NOMO-1 (cell line): Measurements from ENCODE around the gene METRN.

Experiments
- DNase-seq, 2 experiments: peaks; one replicate each; lab custom pipeline; 2025; ENCODE audit not compliant: unreplicated experiment in 2 of 2; lab: John Stamatoyannopoulos, UW

Gene METRN

GRCh38 chr16:721765-722540 lies 7.0 kb downstream of the METRN start:
- no peak for DNase-seq

DNA sequence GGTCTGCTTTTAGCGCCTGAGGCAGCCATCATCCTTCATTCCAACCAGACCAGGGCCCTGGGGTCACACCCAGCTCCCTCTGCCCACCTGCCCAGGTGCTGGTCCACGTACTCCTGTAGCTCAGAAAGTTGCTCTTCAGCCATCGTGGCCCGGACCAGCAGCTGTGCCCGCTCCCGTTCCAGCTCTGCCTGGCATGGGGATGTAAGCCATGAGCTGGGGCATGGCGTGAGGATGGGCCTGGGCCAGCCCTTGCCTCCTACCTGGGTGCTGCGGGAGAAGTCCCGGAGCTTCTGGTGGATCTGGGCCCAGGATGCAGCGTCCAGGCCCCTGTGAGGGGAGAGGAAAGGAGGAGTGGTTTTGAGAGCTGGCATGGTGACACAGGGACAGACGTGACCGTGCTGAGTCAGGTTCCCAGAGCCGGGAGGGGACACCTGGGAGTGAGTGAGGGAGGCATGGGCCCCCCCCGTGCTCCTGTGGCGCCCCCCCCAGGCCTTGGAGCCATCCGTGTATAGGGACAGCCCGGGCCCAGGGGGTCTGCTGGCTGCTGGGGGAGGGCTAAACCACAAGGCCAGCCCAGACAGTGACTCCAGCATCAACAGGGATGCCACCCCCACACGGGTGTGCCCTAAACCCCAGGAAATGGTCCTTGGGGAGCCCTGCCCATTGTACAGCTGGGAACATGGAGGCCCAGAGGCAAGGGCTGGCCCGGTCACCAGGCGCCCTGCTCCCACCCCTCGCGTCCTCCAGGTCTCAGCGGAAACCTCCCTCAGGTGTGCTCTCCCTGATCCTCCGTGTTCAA lies 8.1 kb downstream of the METRN start:
- no peak for DNase-seq

DNA sequence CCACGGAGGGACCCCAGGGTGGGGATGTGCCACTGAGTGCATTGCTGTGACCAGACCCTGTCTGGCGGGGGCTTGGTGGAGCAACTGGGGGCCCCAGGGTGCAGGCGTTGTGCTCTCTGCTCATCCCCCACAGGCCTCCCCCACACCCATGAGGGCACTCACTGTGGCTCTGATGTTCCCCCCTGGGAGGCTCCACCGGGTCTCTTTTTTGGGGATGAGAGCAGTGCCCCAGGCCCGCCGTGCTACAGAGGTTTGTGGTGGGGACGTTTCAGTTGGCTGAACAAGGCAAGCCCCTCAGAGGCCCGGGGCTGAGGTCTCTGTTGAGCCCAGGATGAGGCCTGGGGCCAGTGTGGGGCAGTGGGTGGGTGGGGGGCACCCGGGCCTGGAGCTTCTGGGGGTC lies 8.8 kb downstream of the METRN start:
- DNase-seq = no peak

- no peak for DNase-seq
Observed at GRCh38 chr16:724188-725040, 9.5 kb downstream of the METRN start.

DNA sequence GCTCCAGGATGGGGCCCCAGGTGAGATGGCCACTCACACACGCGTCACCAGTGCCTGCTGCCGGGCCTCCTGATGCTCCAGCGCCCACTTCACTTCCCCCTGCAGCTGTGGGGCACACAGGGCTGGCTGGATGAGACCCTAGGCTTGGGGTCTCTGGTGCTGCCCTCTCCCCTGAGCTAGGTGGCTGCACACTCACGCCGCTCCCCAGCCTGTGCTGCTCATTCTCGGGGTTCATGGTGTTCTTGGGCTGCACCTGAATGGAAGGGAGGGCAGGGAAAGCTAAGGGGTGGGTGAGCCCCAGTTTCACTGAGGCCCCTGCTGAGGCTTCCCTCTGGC lies 10.1 kb downstream of the METRN start:
- DNase-seq = no peak

GRCh38 chr16:725463-726187 lies 10.7 kb downstream of the METRN start:
- no peak for DNase-seq

- DNase-seq = no peak
Observed at GRCh38 chr16:726188-726437, 11.2 kb downstream of the METRN start.

- peak in 1 of 2 experiments; percentile 60 for DNase-seq
Observed at GRCh38 chr16:726438-727290, 11.7 kb downstream of the METRN start, which contains the start of the genes CCDC78 and HAGHL. TSS of gene CCDC78 (minus strand) at chr16:726443. CDS start at chr16:726367, 76 bp downstream. TSS of gene HAGHL (plus strand) at chr16:727106. CDS start at chr16:727510, 404 bp downstream.

GRCh38 chr16:727291-727977 lies 12.5 kb downstream of the METRN start:
- DNase-seq = no peak

- DNase-seq = peak; percentile 35 to 58
Observed at GRCh38 chr16:728131-728889, 13.4 kb downstream of the METRN start.

- DNase-seq = no peak
Observed at GRCh38 chr16:728890-729744, 14.2 kb downstream of the METRN start.

DNA sequence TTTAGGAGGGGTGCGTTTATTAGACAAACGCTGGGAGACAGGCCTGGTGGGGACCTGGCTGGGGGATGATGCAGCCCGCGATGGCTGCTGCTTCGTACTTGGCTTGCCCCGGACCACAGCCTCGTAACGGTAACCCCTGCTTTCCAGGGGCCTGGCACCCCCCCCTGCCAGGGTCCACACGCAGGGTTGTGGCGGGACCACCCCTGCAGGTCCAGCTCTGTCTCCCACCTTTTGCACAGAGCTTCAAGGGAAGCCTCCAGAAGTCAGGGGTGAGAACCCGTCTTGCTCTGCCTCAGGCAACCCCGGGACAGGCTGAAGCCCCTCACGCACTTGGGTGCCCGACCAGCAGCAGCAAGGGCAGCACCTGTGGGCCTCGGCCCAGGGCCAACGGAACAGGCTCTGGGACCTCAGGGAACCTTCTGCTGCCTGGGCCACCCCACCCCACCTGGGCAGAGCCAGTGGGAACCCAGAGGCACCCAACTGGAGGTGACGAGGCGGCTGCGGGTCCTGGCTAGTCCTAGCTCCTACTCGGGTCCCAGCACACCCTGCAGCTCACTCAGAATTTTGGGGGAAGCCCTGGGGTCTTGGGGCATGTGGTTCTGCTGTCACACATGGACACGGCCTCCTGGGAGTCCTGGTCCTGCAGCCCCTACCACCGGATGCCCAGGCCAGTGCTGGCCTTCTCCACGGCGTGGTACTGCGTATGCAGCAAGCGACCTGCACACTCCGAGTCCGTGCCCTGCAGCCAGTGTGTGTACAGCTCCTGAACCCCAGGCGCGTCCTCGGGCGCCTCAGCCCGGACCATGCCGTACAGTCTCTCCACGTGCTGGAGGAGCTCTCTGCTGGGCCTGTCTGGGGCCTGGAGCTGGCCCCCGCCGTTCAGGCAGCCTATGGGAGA lies 15.1 kb downstream of the METRN start:
- no peak for DNase-seq

DNA sequence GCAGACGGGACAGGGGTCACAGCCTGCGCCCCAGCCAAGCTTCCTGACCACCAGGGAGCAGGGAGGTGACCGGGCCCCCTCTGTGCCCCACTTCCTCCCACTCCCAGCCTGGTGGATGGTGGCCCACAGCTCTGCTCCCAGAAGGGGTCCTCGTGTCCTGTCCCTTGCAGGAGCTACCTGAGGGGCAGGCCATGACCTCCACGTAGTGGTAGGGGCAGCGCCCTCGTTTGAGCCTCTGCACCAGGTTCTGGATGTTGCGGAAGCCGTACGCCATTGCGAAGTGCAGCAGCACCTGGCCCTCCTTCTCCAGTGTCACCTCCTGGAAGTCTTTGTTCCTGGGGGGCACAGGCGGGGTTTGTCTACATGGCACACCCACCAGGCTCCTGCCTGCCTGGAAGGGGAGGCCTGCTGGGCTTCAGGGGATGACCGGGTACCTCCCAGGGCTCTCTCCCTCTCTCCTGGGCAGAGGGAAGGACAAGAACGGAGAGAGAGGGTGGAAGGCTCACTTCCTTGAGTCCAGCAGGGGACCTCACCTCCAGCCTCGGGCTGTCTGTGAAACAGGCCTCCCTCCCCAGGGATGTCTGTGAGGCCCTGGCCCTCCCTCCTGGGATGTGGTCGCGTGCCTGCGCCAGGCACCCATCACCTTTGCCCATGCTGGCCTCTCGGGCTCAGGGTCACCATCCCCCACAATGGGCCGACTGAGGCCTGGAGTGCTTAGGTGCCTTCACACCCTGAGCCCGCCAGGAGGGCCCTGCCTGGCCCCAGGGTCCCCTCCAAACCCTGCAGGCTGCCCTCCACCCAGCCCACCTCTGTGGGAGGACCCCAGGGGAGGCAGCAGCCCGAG lies 16.0 kb downstream of the METRN start:
- no peak for DNase-seq

- DNase-seq = no peak
Observed at GRCh38 chr16:732332-732731, 17.4 kb downstream of the METRN start.

- no peak for DNase-seq
Observed at GRCh38 chr16:732936-733335, 18.0 kb downstream of the METRN start.
